Measurements from ENCODE around the gene SPG7. TPM values are rescaled to one million over a fixed set of nuclear protein-coding genes. Genes with fewer than 3 reads are reported as not detected.

The SPG7 gene
- total RNA-seq, 1 experiment from 2014 or later, result 162 TPM

DNA sequence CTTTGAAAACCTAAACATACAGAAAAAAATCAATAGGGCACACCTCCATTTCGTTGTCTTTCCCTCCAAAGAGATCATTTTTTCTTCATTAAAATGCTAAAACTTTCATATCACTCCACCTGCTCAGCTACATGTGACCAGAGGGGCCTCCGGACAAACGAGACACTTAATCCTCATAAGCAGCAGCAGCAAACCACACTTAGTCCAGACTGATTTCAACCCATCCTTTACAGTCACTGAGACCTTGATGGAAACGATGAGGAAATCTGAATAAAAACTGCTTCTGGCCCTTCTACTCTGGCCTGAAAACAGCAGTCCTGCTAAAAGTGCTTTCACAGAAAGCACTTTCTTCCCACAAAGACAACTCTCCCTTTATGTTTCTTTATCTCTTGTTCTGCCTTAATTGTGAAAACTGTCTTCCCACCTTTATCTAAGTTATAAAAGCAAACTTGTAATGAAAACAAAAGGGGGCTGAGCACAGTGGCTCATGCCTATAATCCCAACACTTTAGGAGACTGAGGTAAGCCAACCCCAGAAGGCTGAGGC lies 22.4 kb upstream of the SPG7 start:
- no peak for DNase-seq (ENCODE audit: low spot score)

DNA sequence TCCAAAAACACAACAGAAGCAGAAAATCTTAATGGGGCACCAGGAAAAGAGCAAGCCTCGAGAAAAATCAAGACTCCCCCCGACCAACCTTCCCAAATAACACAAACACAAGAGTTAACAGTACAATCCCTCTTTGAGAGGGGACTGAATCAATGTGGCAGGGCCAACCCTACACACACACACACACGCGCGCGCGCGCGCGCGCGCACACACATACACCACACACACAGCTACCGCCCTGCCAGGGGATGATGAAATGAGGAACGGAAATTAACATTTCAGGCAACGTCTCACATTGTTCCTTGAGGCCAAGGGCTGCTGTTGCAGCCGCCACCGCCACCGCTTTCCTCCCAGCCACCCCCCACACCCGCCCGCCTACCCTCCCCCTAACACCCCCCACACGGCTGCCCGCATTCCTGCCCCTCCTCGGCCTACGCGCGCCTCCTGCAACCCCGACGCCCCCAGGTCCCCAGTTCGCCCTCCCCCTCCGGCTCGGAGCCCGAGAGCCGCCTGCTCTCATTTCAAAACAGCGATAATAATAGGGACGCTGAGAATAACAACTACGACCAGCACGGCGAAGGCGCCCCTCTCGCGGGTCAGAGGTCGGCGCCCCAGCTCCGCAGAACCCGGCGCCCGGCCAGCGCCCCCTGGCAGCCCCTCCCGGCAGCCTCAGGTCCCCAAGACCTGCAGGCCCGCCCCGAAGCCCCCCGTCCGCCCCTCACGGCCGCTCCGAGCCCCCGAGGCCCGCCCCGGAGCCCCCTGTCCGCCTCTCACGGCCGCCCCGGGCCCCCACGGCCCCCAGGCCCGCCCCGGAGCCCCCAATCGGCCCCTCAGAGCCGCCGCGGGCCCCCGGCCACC lies 18.9 kb upstream of the SPG7 start:
- peak; percentile 90 for DNase-seq (ENCODE audit: low spot score)

DNA sequence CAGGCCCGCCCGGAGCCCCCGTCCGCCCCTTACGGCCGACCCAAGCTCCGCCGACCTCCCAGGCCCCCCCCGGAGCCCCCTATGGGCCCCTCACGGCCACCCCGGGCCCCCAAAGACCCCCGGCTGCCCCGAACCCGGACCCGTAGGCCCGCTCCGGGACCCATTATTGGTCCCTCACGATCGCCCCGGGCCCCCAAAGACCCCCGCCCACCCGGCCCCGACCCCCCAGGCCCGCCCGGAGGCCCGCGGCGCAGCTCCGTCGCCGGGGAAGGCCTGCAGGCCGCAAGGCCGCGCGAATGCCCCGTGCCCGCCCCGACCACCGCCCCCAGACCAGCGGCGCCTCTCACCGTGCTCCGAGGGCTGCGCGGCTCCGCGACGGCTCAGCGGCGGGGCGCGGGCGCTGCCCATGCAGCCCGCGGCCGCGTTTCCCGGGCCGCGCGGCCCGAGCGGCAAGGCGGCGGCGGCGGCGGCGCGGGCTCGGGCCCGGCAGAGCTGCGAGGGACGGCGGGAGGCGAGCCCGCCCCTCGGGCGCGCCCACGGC lies 18.2 kb upstream of the SPG7 start:
- DNase-seq (ENCODE audit: low spot score), result no peak

DNA sequence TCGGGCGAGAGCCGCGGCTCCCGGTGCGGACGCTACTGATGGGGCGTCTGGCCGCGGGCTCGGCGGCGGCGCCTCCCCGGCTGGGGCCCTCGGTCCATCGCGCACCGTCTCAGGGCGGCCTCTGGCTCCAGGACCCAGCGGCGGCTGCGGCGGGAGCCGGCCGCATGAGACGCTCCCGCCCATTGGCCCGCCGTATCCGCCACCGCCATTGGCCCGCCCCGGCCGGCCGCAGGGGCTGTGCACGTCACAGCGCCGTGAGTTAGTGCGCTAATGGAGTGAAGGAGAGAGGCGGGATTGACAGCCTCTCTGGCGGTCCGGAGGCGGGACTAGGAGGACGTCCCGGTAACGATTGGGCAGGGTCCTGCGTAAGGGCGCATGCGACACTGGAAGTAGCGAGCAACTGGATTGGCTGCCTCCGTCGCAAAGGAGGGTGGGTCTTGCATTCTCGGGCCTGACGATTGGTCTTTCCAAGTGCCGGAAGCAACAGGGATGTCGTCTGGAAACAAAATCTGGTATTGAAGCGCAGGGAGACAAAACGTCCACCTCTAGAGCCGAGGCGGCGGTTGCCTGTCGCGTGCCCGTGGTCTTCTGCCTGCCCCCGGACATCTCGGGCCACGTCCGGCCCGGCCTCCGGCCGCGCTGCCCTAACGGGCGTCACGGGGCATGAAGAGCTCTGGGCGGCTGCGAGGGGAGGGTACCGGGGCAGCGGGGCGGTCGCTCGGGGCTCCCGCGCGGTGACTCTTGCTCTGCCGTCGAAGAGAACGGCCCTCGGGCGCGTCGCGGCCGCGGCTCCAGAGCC lies 17.6 kb upstream of the SPG7 start, which contains the start of gene ANKRD11:
Gene ANKRD11, minus strand, starts transcription at position 123 of the 799 bp plus-strand sequence. CDS start 173,542 bp downstream, outside the sequence.
- peak; percentile 98 for DNase-seq (ENCODE audit: low spot score)

DNA sequence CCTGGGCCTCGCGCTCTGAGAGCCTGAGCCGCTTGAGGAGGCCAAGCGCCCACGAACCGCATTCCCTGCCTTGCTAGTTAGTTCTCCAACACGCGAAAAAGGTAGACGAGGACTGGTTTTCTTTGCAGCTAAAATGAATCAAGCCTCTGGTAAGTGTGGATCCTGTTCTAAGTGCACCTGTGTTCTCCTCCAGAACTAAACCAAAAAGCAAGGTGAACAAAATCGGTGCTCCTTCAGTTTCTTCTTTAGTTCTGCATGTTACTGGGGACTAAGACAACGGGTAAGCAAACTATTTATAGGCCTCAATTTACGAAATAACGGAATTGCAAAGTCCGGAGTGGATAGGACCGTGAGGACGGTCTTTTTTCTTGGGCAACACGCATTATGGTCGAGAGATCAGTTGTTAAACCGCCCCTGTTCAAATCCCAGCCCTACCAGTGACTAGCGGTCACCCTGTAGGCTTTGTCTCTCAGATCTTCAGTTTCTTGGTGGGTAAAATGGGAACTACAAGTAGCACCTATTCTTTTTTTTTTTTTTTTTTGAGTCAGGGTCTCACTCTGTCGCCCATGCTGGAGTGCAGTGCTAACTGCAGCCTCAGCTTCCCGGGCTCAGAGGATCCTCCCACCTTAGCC lies 16.8 kb upstream of the SPG7 start:
- peak; percentile 38 for DNase-seq (ENCODE audit: low spot score)

DNA sequence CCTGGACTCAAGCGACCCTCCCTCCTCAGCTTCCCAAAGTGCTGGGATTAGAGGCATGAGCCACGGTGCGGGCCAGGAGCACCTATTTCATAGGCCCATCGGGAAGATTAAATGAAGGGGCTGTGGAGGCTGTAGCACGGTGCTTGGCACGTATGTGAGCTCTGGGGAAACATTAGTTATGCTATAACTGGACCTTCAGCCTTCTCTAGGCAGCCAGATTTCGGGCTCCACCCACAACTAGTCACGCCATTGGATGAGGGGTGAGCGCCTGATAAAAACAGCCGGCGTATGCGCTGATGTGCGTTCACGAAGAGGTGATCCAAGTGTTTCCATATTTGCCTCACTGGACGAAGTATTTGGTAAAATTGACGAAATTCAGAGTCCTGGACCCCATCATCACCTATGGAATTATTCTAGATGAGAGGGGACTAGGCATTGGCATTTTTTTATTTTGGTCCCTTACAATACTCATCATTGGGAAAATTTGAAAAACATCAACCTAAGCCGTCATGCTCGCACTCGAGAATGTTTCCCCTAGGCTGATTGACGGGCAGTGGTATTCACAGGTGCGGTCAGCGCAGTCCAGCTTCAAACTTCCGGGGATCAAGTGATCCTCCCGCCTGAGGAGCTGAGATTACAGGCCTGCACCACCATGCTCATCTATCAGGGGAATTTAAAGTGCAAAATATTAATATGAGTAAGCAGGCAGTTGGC lies 16.1 kb upstream of the SPG7 start:
- DNase-seq (ENCODE audit: low spot score), result no peak

- DNase-seq (ENCODE audit: low spot score), result no peak
Measured at GRCh38 chr16:89493776-89494175, 14.4 kb upstream of the SPG7 start.

- DNase-seq (ENCODE audit: low spot score), result no peak
Measured at GRCh38 chr16:89495121-89495520, 13.1 kb upstream of the SPG7 start.

GRCh38 chr16:89498839-89499238 lies 9.4 kb upstream of the SPG7 start:
- DNase-seq (ENCODE audit: low spot score), result no peak

DNA sequence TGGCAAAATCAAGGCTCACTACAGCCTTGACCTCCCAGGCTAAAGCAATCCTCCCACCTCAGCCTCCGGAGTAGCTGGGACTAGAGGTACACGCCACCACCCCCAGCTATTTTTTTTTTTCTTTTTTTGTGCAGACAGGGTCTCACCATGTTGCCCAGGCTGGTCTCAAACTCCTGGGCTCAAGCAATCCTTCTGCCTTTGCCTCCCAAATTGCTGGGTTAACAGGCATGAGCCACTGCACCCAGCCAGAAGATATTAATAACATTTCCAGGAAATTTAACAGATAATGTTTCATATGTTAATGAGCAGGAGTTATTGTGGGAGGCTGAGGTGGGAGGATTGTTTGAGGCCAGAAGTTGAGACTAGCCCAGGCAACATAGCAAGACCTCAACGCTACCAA lies 8.4 kb upstream of the SPG7 start:
- DNase-seq (ENCODE audit: low spot score), result no peak

DNA sequence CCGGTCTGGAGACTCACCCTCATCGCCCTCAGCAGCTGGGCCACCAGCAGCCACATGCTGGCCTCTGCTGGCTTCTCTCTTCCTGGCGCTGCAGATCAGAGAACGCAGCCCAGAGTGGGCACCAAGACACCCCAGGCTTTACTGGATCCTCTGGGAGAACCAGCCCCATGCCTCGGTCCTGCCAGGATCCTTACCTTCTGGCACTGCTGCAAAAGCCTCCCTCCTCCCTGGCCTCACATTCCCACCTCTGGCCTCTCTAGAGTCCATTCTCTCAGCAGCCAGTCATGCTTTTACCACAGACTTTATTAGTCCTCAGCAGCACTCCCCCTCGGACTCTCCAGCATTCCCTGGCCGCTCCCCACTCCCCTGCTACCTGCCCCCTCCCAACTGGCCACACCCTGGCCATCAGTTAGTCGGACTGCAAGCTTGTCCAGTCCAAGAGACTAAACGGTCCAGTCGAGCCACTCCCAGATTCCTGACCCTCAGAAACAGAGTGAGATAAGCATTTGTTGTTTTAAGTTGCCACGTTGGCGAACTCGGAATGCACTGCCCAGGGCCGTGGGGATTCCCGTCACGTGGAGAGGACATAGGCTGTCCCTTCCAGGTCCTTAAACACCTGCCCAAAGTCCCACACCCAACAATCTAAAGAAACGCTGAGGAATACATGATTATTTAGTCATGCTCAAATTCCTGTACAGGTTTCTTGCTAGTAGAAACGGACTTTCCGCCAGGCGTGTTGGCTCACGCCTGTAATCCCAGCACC lies 5.9 kb upstream of the SPG7 start:
- peak; percentile 71 for DNase-seq (ENCODE audit: low spot score)

GRCh38 chr16:89504091-89504490 lies 4.1 kb upstream of the SPG7 start:
- DNase-seq (ENCODE audit: low spot score), result no peak

DNA sequence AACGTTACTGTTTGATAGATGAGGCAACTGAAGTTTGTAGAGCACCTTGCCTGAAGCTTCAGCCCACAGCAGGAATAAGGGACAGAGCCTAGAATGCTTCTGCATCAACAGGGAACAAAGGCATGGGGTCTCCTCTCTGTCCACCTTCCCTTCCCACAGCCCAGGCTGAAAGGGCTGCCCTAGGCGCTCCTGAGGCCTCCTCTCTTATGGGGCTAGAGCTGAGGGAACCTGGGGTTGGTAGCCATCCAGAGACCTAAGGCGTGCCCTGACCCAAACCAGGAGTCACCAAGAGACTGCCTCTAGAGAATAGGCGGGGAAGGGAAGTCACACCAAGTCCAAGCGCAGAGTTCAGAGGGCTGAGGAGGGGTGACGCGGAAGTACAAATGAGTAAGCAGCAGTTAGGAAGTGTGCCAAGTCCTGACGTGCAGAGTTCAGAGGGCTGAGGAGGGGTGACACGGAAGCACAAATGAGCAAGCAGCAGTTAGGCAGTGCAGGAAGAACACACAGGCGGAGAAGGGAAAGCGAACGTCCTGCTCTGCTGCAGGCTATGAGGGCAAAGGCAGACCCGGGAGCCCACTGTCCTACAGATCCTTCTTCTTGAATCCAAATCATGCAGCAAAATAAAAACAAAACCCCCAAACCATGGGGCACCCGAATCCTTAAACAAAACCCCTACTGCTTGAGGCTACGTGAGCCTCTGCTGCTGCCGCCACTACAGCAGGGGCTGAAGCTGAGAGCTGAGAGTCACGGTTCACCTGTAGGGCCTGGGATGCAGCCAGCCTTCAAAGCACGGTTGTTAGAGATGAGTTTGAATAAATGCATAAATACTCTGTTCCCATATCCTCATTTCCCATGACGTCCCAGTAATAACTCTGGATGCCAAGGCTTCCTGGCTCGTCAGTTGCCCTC lies 2.7 kb upstream of the SPG7 start:
- DNase-seq (ENCODE audit: low spot score), result peak; percentile 99

- no peak for DNase-seq (ENCODE audit: low spot score)
Measured at GRCh38 chr16:89506113-89506504, 2.1 kb upstream of the SPG7 start.

GRCh38 chr16:89506791-89507191 lies 1.4 kb upstream of the SPG7 start:
- no peak for DNase-seq (ENCODE audit: low spot score)

DNA sequence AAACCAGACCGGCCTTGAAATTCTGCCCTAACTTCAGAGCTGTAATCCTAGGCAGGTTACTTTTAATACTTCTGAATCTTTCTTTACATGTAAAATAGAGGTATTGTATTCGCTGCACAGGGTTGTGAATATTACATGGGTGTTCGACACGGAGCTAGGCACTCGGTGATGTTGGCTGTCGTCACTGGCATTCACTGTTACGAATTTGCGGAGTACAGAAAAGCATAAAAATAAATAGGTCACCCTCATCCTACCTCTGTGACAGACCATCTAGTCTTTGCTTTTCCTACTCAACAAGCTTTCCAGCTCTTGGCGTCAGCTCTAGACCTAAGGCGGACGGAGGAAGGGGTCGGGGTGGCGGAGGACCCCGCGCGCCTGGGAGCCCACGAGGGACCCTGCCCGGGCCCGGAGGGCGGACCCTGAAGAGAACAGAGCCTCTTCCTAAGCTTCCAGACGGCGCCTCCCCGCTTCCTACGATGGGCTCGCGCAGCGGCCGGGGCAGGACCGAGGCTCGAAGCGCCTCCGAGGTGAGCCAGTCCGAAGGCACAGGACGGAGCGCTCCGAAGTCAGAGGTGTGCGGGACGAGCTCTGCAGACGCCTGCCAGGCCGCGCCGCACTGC lies 879 bp upstream of the SPG7 start:
- peak; percentile 52 for DNase-seq (ENCODE audit: low spot score)

DNA sequence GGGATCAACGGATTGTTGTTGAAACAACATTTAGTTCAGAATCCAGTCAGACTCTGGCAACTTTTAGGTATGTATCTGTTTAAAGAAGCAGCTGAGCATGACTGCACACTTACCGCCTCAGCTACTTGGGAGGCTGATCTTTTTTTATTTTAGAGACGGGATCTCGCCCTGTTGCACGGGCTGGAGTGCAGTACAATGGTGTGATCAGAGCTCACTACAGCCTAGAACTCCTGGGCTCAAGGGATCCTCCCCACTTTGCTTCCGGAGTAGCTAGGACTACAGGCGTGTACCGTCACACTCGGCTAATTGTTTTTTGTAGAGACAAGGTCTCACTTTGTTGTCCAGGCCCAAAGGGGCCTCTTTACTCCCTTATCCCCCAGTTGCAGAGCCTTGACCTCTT lies 2.3 kb downstream of the SPG7 start:
- DNase-seq (ENCODE audit: low spot score), result no peak

GRCh38 chr16:89511374-89511773 lies 3.2 kb downstream of the SPG7 start:
- no peak for DNase-seq (ENCODE audit: low spot score)

GRCh38 chr16:89512453-89512852 lies 4.2 kb downstream of the SPG7 start:
- DNase-seq (ENCODE audit: low spot score), result no peak
